Upper lobe of right lung (tissue), 1 donor: Measurements from ENCODE around the gene TULP4. TPM values are rescaled to one million over a fixed set of nuclear protein-coding genes. Genes with fewer than 3 reads are reported as not detected.

ENCODE experiments used
- ATAC-seq: fragments of 200-7000 bp; cut with Tn5 transposase; one replicate; pipeline ENCODE4 v1.9.1; 2020; ENCODE audit warnings: mild to moderate bottlenecking, moderate library complexity
- DNase-seq: peaks from one replicate; pipeline ENCODE4 v3.0.0-alpha.2; 2020
- H3K27ac ChIP-seq: fragments of 200-600 bp; one replicate; pipeline ENCODE4 v1.8.0; 2022
- H3K27me3 ChIP-seq: fragments of 200-600 bp; one replicate; pipeline ENCODE4 v1.8.0; 2022; ENCODE audit warnings: mild to moderate bottlenecking
- H3K36me3 ChIP-seq: fragments of 200-600 bp; one replicate; pipeline ENCODE4 v1.8.0; 2022
- H3K4me1 ChIP-seq: fragments of 200-600 bp; one replicate; pipeline ENCODE4 v1.8.0; 2022
- H3K4me3 ChIP-seq: fragments of 200-600 bp; one replicate; pipeline ENCODE4 v1.8.0; 2022; ENCODE audit warnings: mild to moderate bottlenecking
- H3K9me3 ChIP-seq: fragments of 200-600 bp; one replicate; pipeline ENCODE4 v1.8.0; 2022
- intact Hi-C: fragments of 100-400 bp; cut with DNase I; formaldehyde crosslinking; loops from one replicate; pipeline ENCODE4 v1.11.0; 2022
- long read RNA-seq: library from polyadenylated mRNA; unstranded; transcript quantifications from one replicate; pipeline ENCODE4 v2.0.0, GENCODE V29; 2021
- total RNA-seq: library from RNA; stranded (reverse); fragmentation: NEBNext Ultra II Directional; extraction: Animal tissue kit (Norgen Biotek cat#: 25700); gene quantifications from one replicate; pipeline ENCODE4 v1.2.1, GENCODE V29; 2021
- TF ChIP-seq, protein P1 (sequence below): fragments of 200-600 bp; IDR thresholded peaks from one replicate; pipeline ENCODE4 v1.8.0; 2022; ENCODE audit warnings: antibody characterized with exemption
- donor health status: DM: no; HTN: yes; CAD: no; lungs with severe emphysema.

The TULP4 gene, protein sequence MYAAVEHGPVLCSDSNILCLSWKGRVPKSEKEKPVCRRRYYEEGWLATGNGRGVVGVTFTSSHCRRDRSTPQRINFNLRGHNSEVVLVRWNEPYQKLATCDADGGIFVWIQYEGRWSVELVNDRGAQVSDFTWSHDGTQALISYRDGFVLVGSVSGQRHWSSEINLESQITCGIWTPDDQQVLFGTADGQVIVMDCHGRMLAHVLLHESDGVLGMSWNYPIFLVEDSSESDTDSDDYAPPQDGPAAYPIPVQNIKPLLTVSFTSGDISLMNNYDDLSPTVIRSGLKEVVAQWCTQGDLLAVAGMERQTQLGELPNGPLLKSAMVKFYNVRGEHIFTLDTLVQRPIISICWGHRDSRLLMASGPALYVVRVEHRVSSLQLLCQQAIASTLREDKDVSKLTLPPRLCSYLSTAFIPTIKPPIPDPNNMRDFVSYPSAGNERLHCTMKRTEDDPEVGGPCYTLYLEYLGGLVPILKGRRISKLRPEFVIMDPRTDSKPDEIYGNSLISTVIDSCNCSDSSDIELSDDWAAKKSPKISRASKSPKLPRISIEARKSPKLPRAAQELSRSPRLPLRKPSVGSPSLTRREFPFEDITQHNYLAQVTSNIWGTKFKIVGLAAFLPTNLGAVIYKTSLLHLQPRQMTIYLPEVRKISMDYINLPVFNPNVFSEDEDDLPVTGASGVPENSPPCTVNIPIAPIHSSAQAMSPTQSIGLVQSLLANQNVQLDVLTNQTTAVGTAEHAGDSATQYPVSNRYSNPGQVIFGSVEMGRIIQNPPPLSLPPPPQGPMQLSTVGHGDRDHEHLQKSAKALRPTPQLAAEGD (N-terminal part only)
- 94.1 TPM for total RNA-seq
- long read RNA-seq, partial matches to known transcripts = 11 of 22 reads
- long read RNA-seq, other reads (novel, unspliced or antisense) = 10 of 22 reads

DNA sequence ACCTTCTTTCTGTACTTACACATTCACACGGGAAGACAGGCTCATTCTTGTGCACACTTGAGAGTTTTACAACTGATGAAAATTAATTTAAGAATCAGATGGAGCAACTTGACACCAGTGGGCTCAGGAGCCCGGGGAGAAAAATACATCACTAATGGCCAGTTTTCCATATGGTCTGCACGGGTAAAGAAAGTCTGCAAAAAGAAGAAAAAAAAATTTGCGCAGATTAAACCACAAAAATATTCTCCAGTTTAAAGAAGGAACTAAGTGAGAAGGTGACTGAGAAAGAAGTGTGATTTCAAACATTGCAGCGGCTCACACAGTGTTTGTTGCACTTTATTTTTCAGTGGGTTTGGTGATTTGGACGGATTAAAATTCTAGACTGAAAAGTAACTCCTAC is at the start of gene TULP4:
Gene TULP4 (plus strand): TSS at position 301 of the 400 bp plus-strand sequence. CDS start 1,552 bp downstream, outside the sequence.
- H3K4me1 ChIP-seq = no peaks in the 10 kb centered on the region
- no peak within 1 kb of the TSS for H3K27ac ChIP-seq
- H3K9me3 ChIP-seq = no peaks in the 10 kb centered on the region
- TF ChIP-seq, protein P1, sequence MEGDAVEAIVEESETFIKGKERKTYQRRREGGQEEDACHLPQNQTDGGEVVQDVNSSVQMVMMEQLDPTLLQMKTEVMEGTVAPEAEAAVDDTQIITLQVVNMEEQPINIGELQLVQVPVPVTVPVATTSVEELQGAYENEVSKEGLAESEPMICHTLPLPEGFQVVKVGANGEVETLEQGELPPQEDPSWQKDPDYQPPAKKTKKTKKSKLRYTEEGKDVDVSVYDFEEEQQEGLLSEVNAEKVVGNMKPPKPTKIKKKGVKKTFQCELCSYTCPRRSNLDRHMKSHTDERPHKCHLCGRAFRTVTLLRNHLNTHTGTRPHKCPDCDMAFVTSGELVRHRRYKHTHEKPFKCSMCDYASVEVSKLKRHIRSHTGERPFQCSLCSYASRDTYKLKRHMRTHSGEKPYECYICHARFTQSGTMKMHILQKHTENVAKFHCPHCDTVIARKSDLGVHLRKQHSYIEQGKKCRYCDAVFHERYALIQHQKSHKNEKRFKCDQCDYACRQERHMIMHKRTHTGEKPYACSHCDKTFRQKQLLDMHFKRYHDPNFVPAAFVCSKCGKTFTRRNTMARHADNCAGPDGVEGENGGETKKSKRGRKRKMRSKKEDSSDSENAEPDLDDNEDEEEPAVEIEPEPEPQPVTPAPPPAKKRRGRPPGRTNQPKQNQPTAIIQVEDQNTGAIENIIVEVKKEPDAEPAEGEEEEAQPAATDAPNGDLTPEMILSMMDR = no peak
- no peak within 1 kb of the TSS for H3K4me3 ChIP-seq
- no peaks in the 10 kb centered on the region for H3K27me3 ChIP-seq
- DNase-seq = no peak
- no peak for ATAC-seq
- intact Hi-C loops = no loop called here
- peaks cover 8% of the 10 kb centered on the region for H3K36me3 ChIP-seq

DNA sequence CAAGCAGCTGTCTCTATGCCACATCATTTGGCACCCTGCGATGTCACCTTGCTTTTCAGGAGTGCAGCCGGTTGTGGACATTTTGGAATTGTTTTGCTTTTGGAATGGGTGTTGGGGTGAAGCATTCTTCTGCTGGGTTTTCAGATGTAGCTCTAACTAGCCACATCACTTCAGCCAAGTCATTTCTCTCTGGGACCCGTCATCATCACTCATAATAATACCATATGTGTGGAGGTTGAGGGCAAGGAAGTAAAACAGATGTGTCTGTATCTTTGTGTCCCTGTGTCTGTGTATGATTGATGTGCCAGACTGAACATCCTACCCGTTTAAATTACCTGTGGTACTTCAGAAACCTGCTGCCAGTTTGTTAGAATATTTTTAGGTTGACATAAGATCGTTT is 49.5 kb upstream of the TULP4 start:
- Histone ChIP-seq H3K9me3 (no peaks in the 10 kb centered on the region), H3K4me1 (no peaks in the 10 kb centered on the region), H3K27me3 (no peaks in the 10 kb centered on the region), H3K4me3 (no peak overlapping the region), H3K36me3 (no peaks in the 10 kb centered on the region), H3K27ac (no peak overlapping the region)
- TF ChIP-seq, protein P1 = no peak
- ATAC-seq (no peak), DNase-seq (no peak)
- intact Hi-C loops = no loop called here

DNA sequence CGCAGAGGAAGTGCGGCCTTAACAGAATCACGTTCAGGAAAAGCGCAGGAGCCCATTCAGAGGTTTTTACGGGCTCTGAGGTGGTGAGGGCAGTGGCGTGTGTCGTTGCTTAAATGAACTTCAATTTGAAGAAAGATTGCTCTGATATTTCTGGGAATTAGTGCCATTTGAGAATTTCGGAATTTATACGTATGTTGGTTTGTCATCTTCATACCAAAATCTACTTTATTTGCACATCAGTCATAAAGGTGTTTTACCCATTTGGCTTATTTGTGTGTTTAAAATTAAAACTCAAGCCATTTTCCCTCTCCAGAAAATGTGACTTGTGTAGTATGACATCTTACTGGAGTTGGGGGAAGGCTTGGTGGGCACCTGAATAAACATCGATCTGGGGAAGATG is 48.1 kb upstream of the TULP4 start:
- H3K27ac ChIP-seq = no peak overlapping the region
- intact Hi-C loops = no loop called here
- no peaks in the 10 kb centered on the region for H3K27me3 ChIP-seq
- TF ChIP-seq, protein P1 = no peak
- ATAC-seq (no peak), DNase-seq (no peak)
- H3K36me3 ChIP-seq = no peaks in the 10 kb centered on the region
- peaks cover 4% of the 10 kb centered on the region for H3K4me1 ChIP-seq
- H3K9me3 ChIP-seq = no peaks in the 10 kb centered on the region
- no peak overlapping the region for H3K4me3 ChIP-seq

DNA sequence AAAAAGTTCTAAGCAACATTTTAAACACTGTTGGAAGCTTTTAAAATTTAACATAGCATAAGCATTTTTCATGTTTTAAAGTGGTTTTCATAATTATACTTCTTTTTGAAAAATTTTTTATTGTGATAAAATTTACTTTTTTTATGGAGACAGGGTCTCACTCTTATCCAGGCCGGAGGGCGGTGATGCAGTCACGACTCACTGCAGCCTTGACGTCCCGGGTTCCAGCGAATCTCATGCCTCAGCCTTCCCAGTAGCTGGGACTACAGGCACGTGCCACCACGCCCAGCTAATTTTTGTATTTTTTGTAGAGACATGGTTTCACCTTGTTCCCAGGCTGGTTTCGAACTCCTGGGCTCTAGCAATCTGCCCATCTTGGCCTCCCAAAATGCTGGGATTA is 46.1 kb upstream of the TULP4 start:
- ATAC-seq = no peak
- Histone ChIP-seq H3K36me3 (no peaks in the 10 kb centered on the region), H3K27me3 (no peaks in the 10 kb centered on the region), H3K27ac (no peak overlapping the region), H3K4me3 (no peak overlapping the region), H3K4me1 (peaks cover 7% of the 10 kb centered on the region), H3K9me3 (no peaks in the 10 kb centered on the region)
- intact Hi-C loops = no loop called here
- no peak for DNase-seq
- TF ChIP-seq, protein P1 = no peak

DNA sequence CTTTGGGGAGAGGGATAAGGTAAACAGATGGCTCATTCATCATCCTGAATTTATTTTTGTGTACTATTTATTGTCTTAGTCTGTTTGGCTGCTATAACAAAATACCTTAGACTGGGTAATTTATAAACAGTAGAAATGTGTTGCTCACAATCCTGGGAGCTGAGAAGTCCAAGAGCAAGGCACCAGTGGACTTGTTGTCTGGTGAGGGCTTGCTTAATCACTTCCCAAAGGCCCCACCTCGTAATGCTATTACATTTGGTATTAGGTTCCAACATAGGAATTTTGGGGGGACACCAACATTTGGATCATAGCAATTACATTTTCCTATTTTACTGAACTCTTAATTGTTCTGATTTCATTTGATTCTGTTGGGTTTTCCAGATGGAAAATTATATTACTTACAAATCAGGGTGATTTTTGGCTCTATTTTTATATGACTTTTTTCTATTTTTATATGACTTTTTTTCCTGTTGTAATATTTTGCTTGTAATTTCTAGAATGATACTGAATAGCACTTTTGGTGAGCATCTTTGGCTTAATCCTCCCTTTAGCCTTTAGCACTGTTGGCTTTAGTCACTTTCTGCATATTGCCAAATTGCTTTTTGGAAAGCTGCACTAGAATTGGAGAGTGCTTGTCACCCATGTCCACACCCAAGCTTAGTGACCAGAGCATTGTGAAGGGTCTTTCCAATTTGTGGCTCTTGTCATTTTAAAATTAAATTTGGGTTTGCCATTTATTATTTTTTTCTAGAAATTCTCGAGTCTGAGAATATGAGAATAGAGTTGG is 43.7 kb upstream of the TULP4 start:
- Histone ChIP-seq H3K4me3 (no peak overlapping the region), H3K36me3 (no peaks in the 10 kb centered on the region), H3K9me3 (no peaks in the 10 kb centered on the region), H3K4me1 (peaks cover 7% of the 10 kb centered on the region), H3K27me3 (no peaks in the 10 kb centered on the region), H3K27ac (no peak overlapping the region)
- intact Hi-C loops = no loop called here
- ATAC-seq = no peak
- no peak for DNase-seq
- TF ChIP-seq, protein P1 = no peak
